Loucy (cell line): Measurements from ENCODE around the gene DUSP28.

Experiments
- H2AFZ ChIP-seq: fragments of 200-600 bp; sonication (generic); 2 replicates; pipeline ENCODE4 v1.6.0; 2016; ENCODE audit warnings: antibody characterized with exemption, mild to moderate bottlenecking, low read length, moderate library complexity
- H3F3A ChIP-seq: fragments of 200-600 bp; 2 replicates; pipeline ENCODE4 v1.6.0; 2016; ENCODE audit warnings: antibody characterized with exemption, low read depth, mild to moderate bottlenecking
- H3K27me3 ChIP-seq: fragments of 200-600 bp; sonication (generic); 2 replicates; pipeline ENCODE4 v1.6.1; 2014; ENCODE audit warnings: low read length, mild to moderate bottlenecking; ENCODE audit not compliant: insufficient read depth, poor library complexity, severe bottlenecking
- H3K36me3 ChIP-seq: fragments of 200-600 bp; sonication (generic); 2 replicates; pipeline ENCODE4 v1.6.1; 2016; ENCODE audit warnings: low read length; ENCODE audit not compliant: insufficient read depth
- H3K4me1 ChIP-seq: fragments of 200-600 bp; sonication (generic); 2 replicates; pipeline ENCODE4 v1.5.1; 2014; ENCODE audit warnings: low read length, mild to moderate bottlenecking; ENCODE audit not compliant: insufficient read depth, poor library complexity, severe bottlenecking
- H3K4me2 ChIP-seq: fragments of 200-600 bp; sonication (generic); 2 replicates; pipeline ENCODE4 v1.6.0; 2014; ENCODE audit warnings: antibody characterized with exemption, low read length, low read depth, mild to moderate bottlenecking; ENCODE audit not compliant: poor library complexity, severe bottlenecking
- H3K4me3 ChIP-seq: fragments of 200-600 bp; sonication (generic); 2 replicates; pipeline ENCODE4 v1.5.1; 2014; ENCODE audit warnings: low read length, mild to moderate bottlenecking, mixed read lengths; ENCODE audit not compliant: poor library complexity, severe bottlenecking
- H3K79me2 ChIP-seq: fragments of 200-600 bp; sonication (generic); 2 replicates; pipeline ENCODE4 v1.6.1; 2014; ENCODE audit warnings: low read length; ENCODE audit not compliant: insufficient read depth
- H3K9ac ChIP-seq: fragments of 200-600 bp; sonication (generic); 2 replicates; pipeline ENCODE4 v1.6.0; 2014; ENCODE audit warnings: mild to moderate bottlenecking, low read depth, low read length, moderate library complexity; ENCODE audit not compliant: poor library complexity, severe bottlenecking
- H3K9me2 ChIP-seq: fragments of 200-600 bp; sonication (generic); replicated peaks from 2 replicates; pipeline ENCODE4 v1.6.1; 2016; ENCODE audit warnings: low read depth, low read length, mixed read lengths
- H3K9me3 ChIP-seq: fragments of 200-600 bp; sonication (generic); 2 replicates; pipeline ENCODE4 v1.6.1; 2014; ENCODE audit warnings: mild to moderate bottlenecking, antibody characterized with exemption, low read length, low read depth; ENCODE audit not compliant: insufficient read depth
- H4K20me1 ChIP-seq: fragments of 200-600 bp; sonication (generic); 2 replicates; pipeline ENCODE4 v1.6.0; 2014; ENCODE audit warnings: antibody characterized with exemption, low read length, mild to moderate bottlenecking; ENCODE audit not compliant: insufficient read depth, poor library complexity, severe bottlenecking
- EZH2phosphoT487 ChIP-seq: fragments of 200-600 bp; IDR thresholded peaks from 2 replicates; pipeline ENCODE4 v1.6.1; 2018; ENCODE audit warnings: antibody characterized with exemption, mild to moderate bottlenecking, moderate library complexity, borderline replicate concordance
- TF ChIP-seq, protein P1 (sequence below): fragments of 200-600 bp; sonication (generic); conservative IDR thresholded peaks from 2 replicates; pipeline ENCODE4 v1.5.1; 2014; ENCODE audit warnings: mild to moderate bottlenecking, antibody characterized with exemption, low read length

The DUSP28 gene

DNA sequence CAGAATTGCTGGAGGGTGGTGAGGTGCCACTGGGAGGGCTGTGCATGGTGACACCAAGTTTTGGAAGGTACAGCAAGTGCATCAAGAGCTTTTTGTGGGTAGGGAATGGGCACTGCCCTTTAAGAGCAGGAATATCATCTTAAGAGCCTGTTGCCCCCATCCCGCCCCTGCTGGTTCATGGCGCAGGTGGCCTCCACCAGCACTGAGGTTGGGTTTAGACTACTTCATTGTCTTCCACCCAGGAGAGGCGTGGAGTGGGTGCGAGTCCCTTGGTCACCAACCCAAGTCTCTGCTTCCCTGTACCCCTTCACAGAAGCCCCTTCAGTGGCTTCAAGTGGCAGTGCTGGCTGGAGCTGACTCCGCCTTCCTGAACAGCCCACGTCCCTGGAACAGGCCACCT is 15.9 kb downstream of the DUSP28 start:
- H3K9me2 ChIP-seq = no peaks in the 10 kb centered on the region
- no peak overlapping the region for H3K4me2 ChIP-seq
- H3K27me3 ChIP-seq = no peaks in the 10 kb centered on the region
- peaks cover under 1% of the 10 kb centered on the region for H3K4me1 ChIP-seq
- peaks cover 20% of the 10 kb centered on the region; the same call in 1 of the 2 replicates for H3K79me2 ChIP-seq
- no peak overlapping the region for H3K9ac ChIP-seq
- no peaks in the 10 kb centered on the region for H3K36me3 ChIP-seq
- no peaks in the 10 kb centered on the region for H3F3A ChIP-seq
- H2AFZ ChIP-seq = no peak overlapping the region
- TF ChIP-seq, protein P1, sequence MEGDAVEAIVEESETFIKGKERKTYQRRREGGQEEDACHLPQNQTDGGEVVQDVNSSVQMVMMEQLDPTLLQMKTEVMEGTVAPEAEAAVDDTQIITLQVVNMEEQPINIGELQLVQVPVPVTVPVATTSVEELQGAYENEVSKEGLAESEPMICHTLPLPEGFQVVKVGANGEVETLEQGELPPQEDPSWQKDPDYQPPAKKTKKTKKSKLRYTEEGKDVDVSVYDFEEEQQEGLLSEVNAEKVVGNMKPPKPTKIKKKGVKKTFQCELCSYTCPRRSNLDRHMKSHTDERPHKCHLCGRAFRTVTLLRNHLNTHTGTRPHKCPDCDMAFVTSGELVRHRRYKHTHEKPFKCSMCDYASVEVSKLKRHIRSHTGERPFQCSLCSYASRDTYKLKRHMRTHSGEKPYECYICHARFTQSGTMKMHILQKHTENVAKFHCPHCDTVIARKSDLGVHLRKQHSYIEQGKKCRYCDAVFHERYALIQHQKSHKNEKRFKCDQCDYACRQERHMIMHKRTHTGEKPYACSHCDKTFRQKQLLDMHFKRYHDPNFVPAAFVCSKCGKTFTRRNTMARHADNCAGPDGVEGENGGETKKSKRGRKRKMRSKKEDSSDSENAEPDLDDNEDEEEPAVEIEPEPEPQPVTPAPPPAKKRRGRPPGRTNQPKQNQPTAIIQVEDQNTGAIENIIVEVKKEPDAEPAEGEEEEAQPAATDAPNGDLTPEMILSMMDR = no peak
- no peak for TF ChIP-seq EZH2phosphoT487
- H4K20me1 ChIP-seq = peaks cover 12% of the 10 kb centered on the region
- no peaks in the 10 kb centered on the region for H3K9me3 ChIP-seq
- no peak overlapping the region for H3K4me3 ChIP-seq

DNA sequence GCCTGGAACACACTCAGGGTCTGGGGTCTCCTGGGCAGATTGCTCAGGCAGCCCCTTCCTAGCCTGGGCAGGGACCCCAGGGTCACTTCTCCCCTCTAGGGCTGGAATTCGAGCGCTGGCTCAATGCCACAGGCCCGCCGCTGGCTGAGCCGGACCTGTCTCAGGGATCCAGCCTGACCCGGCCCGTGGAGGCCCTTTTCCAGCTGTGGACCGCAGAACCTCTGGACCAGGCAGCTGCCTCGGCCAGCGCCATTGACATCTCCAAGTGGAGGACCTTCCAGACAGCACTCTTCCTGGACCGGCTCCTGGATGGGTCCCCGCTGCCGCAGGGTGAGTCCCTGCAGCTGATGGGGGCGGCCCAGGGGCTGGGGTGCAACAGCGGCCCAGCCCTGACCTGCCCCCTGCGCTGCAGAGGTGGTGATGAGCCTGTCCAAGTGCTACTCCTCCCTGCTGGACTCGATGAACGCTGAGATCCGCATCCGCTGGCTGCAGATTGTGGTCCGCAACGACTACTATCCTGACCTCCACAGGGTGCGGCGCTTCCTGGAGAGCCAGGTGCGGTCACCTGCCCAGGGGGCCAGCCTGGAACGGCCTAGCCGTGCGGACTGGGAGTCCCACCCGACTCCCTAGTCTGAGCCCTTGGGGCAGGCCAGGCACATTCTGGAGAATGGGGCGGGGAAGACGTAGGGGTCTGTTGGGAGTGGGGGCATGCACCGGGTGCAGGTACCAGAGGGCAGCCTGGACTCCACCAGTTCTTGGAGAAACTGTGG is 16.5 kb downstream of the DUSP28 start:
- H3K9me3 ChIP-seq = no peaks in the 10 kb centered on the region
- no peaks in the 10 kb centered on the region for H3K27me3 ChIP-seq
- H3K4me3 ChIP-seq = no peak overlapping the region
- H2AFZ ChIP-seq = no peak overlapping the region
- no peak overlapping the region for H3K4me2 ChIP-seq
- no peak overlapping the region for H3K9ac ChIP-seq
- H3F3A ChIP-seq = no peaks in the 10 kb centered on the region
- H4K20me1 ChIP-seq = peaks cover 6% of the 10 kb centered on the region
- no peaks in the 10 kb centered on the region for H3K36me3 ChIP-seq
- H3K9me2 ChIP-seq = no peaks in the 10 kb centered on the region
- TF ChIP-seq, protein P1 = no peak
- no peak for TF ChIP-seq EZH2phosphoT487
- H3K4me1 ChIP-seq = no peaks in the 10 kb centered on the region
- peaks cover 14% of the 10 kb centered on the region; the same call in 1 of the 2 replicates for H3K79me2 ChIP-seq

DNA sequence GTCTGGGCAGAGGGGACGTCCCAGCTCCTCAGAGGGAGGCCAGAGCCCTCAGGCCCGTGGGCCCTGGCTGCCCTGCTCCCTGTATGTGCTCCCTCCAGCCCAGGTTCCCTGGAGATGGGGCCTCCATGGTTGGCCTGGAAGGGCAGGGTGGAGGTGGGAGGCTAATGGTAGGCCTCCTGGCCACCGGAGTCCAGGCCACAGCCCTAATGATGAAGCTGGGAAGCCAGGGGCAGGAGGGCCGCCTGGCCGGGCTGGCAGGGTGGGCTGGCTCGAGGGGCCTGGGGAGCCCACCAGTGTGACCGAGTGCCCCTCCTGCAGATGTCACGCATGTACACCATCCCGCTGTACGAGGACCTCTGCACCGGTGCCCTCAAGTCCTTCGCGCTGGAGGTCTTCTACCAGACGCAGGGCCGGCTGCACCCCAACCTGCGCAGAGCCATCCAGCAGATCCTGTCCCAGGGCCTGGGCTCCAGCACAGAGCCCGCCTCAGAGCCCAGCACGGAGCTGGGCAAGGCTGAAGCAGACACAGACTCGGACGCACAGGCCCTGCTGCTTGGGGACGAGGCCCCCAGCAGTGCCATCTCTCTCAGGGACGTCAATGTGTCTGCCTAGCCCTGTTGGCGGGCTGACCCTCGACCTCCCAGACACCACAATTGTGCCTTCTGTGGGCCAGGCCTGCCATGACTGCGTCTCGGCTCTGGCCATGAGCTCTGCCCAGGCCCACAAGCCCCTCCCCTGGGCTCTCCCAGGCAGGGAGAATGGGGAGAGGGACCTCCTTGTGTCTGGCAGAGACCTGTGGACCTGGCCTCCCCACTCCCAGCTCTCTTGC is 17.3 kb downstream of the DUSP28 start:
- no peaks in the 10 kb centered on the region for H3K27me3 ChIP-seq
- H3K4me1 ChIP-seq = peaks cover under 1% of the 10 kb centered on the region
- H3K9ac ChIP-seq = no peak overlapping the region
- TF ChIP-seq EZH2phosphoT487 = no peak
- TF ChIP-seq, protein P1 = no peak
- H3K9me2 ChIP-seq = no peaks in the 10 kb centered on the region
- peaks cover 3% of the 10 kb centered on the region for H4K20me1 ChIP-seq
- no peaks in the 10 kb centered on the region for H3F3A ChIP-seq
- no peaks in the 10 kb centered on the region for H3K36me3 ChIP-seq
- H3K79me2 ChIP-seq = peaks cover 9% of the 10 kb centered on the region; the same call in 1 of the 2 replicates
- no peak overlapping the region for H3K4me3 ChIP-seq
- H2AFZ ChIP-seq = no peak overlapping the region
- H3K9me3 ChIP-seq = no peaks in the 10 kb centered on the region
- H3K4me2 ChIP-seq = no peak overlapping the region
